HTERT RPE-1 (cell line): ENCODE measurements around the gene DCTN2.
"Not testable (repeated sequence)": the region's sequence is repeated elsewhere in the genome, so short reads cannot be mapped to it uniquely, and the experiment has no call there.

ENCODE experiments used
- in situ Hi-C: fragments of 300-500 bp; cut with MboI; formaldehyde crosslinking; loops from 4 replicates; pipeline ENCODE4 v1.14.3; 2020; ENCODE audit warnings: low sequenced_read_pairs

DCTN2 gene

GRCh38 chr12:57529831-57530230 lies 17.2 kb downstream of the DCTN2 start:
- in situ Hi-C loops = no loop called here

- in situ Hi-C loops = no loop called here
Observed at GRCh38 chr12:57528831-57529555, 18.0 kb downstream of the DCTN2 start.

GRCh38 chr12:57528176-57528575 lies 18.8 kb downstream of the DCTN2 start:
- in situ Hi-C loops = no loop called here

GRCh38 chr12:57527184-57527583 lies 19.8 kb downstream of the DCTN2 start:
- in situ Hi-C loops = no loop called here

DNA sequence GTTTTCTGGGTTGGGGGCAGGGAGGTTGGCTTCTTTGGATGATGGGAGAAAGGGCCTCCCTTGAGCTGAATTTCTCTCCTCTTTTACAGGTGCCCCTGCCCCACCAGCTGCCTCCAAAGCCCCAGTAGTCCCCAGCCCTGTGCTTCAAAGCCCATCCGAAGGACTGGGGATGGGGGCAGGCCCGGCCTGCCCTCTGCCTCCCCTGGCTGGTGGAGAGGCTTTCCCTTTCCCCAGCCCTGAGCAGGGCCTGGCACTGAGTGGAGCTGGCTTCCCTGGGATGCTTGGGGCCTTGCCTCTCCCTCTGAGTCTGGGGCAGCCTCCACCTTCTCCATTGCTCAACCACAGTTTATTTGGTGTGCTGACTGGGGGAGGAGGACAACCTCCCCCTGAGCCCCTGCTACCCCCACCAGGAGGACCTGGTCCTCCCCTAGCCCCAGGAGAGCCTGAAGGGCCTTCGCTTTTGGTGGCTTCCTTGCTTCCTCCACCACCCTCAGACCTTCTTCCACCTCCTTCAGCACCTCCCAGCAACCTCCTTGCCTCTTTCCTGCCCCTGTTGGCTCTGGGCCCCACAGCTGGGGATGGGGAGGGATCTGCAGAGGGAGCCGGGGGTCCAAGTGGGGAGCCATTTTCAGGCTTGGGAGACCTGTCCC lies 20.4 kb downstream of the DCTN2 start:
- in situ Hi-C loops = no loop called here

DNA sequence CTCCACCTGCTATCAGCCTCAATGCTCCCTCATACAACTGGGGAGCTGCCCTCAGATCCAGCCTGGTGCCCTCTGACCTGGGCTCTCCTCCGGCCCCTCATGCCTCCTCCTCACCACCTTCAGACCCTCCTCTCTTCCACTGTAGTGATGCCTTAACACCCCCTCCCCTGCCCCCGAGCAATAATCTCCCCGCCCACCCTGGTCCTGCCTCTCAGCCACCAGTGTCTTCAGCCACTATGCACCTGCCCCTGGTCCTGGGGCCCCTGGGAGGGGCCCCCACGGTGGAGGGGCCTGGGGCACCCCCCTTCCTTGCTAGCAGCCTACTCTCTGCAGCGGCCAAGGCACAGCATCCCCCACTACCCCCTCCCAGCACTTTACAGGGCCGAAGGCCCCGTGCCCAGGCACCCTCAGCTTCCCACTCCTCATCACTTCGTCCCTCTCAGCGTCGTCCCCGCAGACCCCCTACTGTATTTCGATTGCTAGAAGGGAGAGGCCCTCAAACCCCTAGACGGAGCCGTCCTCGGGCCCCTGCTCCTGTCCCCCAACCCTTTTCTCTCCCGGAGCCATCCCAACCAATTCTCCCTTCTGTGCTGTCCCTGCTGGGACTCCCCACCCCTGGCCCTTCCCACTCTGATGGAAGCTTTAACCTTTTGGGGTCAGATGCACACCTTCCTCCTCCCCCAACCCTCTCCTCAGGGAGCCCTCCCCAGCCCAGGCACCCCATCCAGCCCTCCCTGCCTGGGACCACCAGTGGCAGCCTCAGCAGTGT lies 21.2 kb downstream of the DCTN2 start:
- in situ Hi-C loops = no loop called here

DNA sequence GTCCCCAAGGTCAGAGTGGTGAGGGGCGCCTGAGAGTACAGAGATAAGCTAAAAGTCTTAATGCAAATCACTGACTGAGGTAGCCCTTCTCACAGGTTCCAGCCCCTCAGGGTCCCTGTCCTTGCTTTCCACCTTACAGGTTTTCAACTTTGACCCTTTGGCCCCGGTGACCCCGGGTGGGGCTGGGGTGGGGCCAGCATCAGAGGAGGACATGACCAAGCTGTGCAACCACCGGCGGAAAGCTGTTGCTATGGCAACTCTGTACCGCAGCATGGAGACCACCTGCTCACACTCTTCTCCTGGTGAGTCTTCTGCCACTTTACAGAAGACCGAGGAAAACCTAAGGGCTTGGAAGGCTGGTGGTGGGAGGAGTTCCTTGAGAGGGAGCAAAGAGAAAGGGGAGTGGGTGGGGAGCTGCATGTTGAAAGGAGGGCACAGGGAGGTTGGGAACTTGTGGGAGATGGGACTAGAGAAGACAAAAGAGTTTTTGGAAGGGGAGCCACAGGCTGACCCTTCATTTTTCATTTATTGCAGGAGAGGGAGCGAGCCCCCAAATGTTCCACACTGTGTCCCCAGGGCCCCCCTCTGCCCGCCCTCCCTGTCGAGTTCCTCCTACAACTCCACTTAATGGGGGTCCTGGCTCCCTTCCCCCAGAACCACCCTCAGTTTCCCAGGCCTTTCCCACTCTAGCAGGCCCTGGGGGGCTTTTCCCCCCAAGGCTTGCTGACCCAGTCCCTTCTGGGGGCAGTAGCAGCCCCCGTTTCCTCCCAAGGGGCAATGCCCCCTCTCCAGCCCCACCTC lies 22.0 kb downstream of the DCTN2 start:
- in situ Hi-C loops = no loop called here

GRCh38 chr12:57523706-57524614 lies 23.0 kb downstream of the DCTN2 start:
- in situ Hi-C loops = no loop called here

DNA sequence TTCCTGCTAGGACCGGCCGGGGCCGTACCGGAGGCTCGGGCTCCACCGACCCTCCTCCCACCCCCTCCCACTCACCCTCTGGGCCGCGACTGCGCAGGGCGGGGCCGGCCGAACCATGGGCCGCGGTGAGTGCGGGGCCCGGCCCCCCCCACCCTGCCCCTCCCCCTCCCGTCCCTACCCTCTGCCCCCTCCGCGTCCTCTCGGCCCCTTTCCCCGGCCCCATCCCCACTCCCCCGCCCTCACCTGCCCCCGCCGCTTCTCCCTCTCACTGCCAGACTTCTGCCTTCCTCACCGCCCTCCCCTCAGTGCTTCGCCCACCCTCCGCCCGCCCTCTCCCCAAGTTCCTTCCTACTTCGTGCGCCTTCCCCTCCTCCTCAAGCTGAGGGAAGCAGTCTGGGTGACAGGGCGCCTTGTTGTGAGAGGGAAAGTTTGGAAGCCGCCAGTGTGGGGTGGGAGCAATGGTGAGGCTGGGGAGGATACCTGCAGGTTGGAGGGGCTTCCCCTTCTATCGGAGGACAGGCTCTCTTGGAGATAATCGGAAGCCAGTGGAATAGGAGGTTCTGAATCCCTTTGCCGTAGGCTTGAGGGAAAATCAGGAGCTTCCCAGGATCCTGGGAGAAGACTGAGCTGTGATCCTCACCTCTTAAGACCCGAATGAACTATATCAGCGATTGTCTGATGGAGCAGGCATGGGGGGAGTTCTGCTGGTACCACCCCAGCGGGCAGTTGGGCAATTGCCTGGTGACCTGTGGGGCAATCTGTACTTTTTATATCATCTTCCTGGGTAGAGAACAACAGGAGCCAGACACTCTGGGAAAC lies 23.9 kb downstream of the DCTN2 start:
- in situ Hi-C loops = no loop called here

DNA sequence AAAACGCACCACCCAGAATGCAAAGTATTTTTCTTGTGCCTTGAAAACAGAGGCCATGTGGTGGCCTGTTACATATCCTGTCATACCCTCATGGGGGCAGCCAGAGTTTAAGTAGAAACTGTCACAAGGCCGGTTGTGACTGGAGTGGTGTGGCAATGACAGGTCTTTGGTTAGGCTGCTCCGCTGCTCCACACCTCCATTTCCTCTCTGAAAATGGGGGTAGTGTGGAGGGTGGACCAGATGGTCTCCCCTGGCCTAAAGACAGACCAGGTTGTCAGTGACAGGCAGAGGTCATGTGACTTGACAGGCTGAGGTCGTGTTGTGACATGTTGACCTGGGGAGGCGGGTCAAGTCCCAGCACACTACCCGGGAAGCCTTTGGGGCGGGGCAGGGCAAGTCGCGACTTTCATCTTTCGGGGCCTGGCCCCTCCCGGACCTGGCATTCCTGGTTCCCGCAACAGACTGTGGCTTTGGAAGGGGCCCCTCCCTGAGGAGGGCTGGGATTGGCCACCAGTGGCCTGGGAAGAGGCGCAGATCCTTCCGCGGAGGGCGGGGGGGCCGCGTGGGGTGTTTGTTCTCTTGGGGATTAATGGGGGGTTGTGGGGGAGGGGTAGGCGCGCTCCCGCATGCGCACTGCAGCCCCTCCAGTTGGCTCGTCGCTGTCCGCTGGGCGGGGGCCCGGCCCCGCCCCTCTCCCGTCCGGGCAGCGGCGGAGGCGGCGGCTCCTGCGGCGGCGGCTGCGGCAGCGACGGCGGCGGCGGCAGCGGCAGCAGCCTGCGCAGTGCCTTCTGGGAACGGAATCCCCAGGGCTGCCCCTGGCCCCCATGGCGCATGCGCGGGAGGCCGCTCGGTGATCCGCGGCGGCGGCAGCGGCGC lies 24.7 kb downstream of the DCTN2 start, which contains the start of gene MBD6:
Gene MBD6, plus strand, starts transcription at position 814 of the 876 bp plus-strand sequence. CDS start 1,480 bp downstream, outside the sequence.
- in situ Hi-C loops = no loop called here

- in situ Hi-C loops = no loop called here
Observed at GRCh38 chr12:57521525-57522010, 25.4 kb downstream of the DCTN2 start.

DNA sequence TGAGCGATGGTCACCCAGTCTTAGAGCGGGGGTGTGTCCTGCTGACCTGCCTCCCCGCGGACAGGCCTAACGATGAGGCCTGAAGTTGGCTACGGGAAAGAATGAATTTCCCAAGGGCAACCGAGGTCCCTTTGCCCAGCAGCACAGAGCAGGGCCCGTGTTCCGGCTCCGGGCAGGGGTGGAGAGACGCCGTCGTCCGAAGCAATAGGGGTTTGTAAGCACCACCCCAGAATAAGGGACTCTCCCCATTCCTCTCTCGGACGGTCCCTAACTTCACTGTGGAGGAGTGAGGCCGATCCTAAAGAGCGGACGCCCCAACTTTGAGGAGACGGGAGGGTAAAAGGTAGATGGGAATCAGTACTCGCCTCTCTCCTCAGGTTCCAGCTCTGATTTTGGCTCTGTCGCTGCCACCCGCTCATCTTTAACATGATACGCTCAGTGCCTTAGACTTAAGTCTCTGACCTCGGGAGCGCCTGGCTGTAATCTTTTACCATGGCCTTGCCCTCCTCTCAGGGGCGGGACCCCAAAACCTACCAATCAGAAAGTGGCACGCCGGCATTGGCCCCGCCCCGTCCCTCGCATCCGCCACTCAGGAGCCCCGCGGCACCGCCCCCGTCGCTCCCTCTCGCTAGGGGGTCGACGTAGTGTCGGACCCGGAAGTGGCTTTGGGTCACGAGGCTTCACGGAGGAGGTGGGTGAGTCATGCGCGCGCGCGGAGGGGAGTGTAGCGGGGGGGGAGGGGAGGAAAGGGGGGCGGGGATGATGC lies 26.8 kb downstream of the DCTN2 start, which contains the start of gene DDIT3:
Gene DDIT3, minus strand, starts transcription at position 462 of the 766 bp plus-strand sequence. CDS start 3,108 bp downstream, outside the sequence.
- in situ Hi-C loops = no loop called here

- in situ Hi-C loops = no loop called here
Observed at GRCh38 chr12:57519796-57520052, 27.3 kb downstream of the DCTN2 start.

- in situ Hi-C loops = no loop called here
Observed at GRCh38 chr12:57518920-57519795, 27.8 kb downstream of the DCTN2 start.

- in situ Hi-C loops = no loop called here
Observed at GRCh38 chr12:57518176-57518919, 28.6 kb downstream of the DCTN2 start.

DNA sequence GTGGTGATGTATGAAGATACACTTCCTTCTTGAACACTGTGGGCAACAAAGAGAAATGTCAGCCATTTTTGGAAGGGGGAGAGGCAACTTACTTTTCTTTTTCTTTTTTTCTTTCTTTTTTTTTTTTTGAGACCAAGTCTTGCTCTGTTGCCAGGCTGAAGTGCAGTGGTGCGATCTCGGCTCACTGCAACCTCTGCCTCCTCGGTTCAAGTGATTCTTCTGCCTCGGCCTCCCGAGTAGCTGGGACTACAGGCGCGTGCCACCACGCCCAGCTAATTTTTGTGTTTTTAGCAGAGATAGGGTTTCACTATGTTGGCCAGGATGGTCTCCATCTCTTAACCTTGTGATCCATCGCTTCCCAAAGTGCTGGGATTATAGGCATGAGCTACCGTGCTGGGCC lies 29.3 kb downstream of the DCTN2 start:
- in situ Hi-C loops = not testable (repeated sequence)
